Heart right ventricle (tissue), 16 donors: ENCODE data around the gene COPS8. TPM values are rescaled to one million over a fixed set of nuclear protein-coding genes. Genes with fewer than 3 reads are reported as not detected.

Experiments
- ATAC-seq, 8 donors: fragments of 200-7000 bp; cut with Tn5 transposase; one replicate each; pipeline ENCODE4 v1.9.1; 2020; ENCODE audit warnings: mild to moderate bottlenecking in 8 of 8, moderate library complexity in 8 of 8, moderate number of reproducible peaks in 1 of 8
- DNase-seq, 2 donors: peaks; one replicate each; pipeline ENCODE4 v3.0.0-alpha.2; 2020
- H3K27ac ChIP-seq, 10 donors: fragments of 200-600 bp; sonication (generic) in 2 of 10; one replicate each; pipeline versions ENCODE4 v1.5.0 to v1.8.0; 2020 to 2022; ENCODE audit warnings: mild to moderate bottlenecking in 3 of 10
- H3K27me3 ChIP-seq, 7 donors: fragments of 200-600 bp; one replicate each; pipeline ENCODE4 v1.8.0; 2021 to 2022; ENCODE audit warnings: mild to moderate bottlenecking in 2 of 7
- H3K36me3 ChIP-seq, 9 donors: fragments of 200-600 bp; sonication (generic) in 1 of 9; one replicate each; pipeline versions ENCODE4 v1.5.0 to v1.8.0; 2020 to 2022; ENCODE audit warnings: mild to moderate bottlenecking in 2 of 9
- H3K4me1 ChIP-seq, 9 donors: fragments of 200-600 bp; sonication (generic) in 1 of 9; one replicate each; pipeline versions ENCODE4 v1.5.0 to v1.8.0; 2020 to 2022; ENCODE audit warnings: mild to moderate bottlenecking in 4 of 9
- H3K4me3 ChIP-seq, 10 donors: fragments of 200-600 bp; sonication (generic) in 2 of 10; one replicate each; pipeline versions ENCODE4 v1.5.0 to v1.8.0; 2020 to 2022; ENCODE audit warnings: mild to moderate bottlenecking in 7 of 10, moderate library complexity in 2 of 10
- H3K9me3 ChIP-seq, 11 donors: fragments of 200-600 bp in 10 of 11; sonication (generic) in 2 of 11; one replicate each; pipeline versions ENCODE4 v1.5.0 to v1.8.0; 2013 to 2022; ENCODE audit warnings: mild to moderate bottlenecking in 2 of 11, control low read depth in 1 of 11, moderate library complexity in 1 of 11
- CTCF ChIP-seq, 9 donors: fragments of 200-600 bp; sonication (generic) in 2 of 9; IDR thresholded peaks; one replicate each; pipeline versions ENCODE4 v1.5.0 to v1.8.0; 2021 to 2022; ENCODE audit warnings: antibody characterized with exemption in 9 of 9, mild to moderate bottlenecking in 5 of 9, moderate library complexity in 1 of 9
- WGBS, 2 donors: extraction: QIAGEN DNeasy Blood & Tissue Kit; methylation state at CpG; one replicate each; pipeline ENCODE4 v1.1.7; 2013; ENCODE audit warnings: inconsistent platforms in 1 of 2; 5-methylcytosine and 5-hydroxymethylcytosine counted together
- intact Hi-C, 10 donors: fragments of 100-400 bp; cut with DNase I; formaldehyde crosslinking; loops; one replicate each; pipeline versions ENCODE4 v1.11.1 to v1.14.2; 2022
- polyA plus RNA-seq, 2 donors: library from polyadenylated mRNA; stranded (reverse); fragments of 200-250 nt; gene quantifications; one replicate each; pipeline ENCODE4 v1.2.3, GENCODE V29; 2013
- total RNA-seq, 10 donors: library from RNA; stranded (reverse); fragmentation: NEBNext Ultra II Directional in 3 of 10; extraction: Animal tissue kit (Norgen Biotek cat#: 25700) in 3 of 10; gene quantifications; one replicate each; pipeline versions ENCODE4 v1.2.1 to v1.2.4, GENCODE V29; 2021 to 2023
- donor health status: Arrhythmogenic right ventricular cardiomyopathy.
- donor health status: ischemic (EF 13 %, LVEDD 7.1; RV severe dilation, severe dysfunction).
- donor health status: healthy with polysubstance abuse.
- donor health status: DM: no; HTN: yes; CAD: no.
- donor health status: DM: no; HTN: no; CAD: no.
- donor health status: ischemic (EF 25% LVEDD 6.9; RV normal size, moderate dysfunction).
- donor health status: ischemic (EF 25% LVEDD 5.7; RV mildly dilated, moderate dysfunction).
- donor health status: healthy.
- donor health status: DM: yes; HTN: yes; CAD: no.
- donor health status: Ischemic cardiomyopathy.
- donor health status: ischemic (EF 35%, LVEDD 5.7; RV mildly dilated, moderate dysfunction).
- donor health status: nonischemic (EF 11% LVEDD 7.7; RV severe dilation, severe dysfunction).
- donor health status: DM: yes; HTN: yes; CAD: no.
- donor health status: PGD.
- donor health status: ischemic (EF 29% LVEDD 5.4; RV normal size, mild dysfunction).
- donor health status: nonischemic (EF 23%, LVEDD 6.1; RV moderate dilation, normal function).

The COPS8 gene
- total and polyA plus RNA-seq, 12 donors, result 22.0 to 143 (median 92.2) TPM

DNA sequence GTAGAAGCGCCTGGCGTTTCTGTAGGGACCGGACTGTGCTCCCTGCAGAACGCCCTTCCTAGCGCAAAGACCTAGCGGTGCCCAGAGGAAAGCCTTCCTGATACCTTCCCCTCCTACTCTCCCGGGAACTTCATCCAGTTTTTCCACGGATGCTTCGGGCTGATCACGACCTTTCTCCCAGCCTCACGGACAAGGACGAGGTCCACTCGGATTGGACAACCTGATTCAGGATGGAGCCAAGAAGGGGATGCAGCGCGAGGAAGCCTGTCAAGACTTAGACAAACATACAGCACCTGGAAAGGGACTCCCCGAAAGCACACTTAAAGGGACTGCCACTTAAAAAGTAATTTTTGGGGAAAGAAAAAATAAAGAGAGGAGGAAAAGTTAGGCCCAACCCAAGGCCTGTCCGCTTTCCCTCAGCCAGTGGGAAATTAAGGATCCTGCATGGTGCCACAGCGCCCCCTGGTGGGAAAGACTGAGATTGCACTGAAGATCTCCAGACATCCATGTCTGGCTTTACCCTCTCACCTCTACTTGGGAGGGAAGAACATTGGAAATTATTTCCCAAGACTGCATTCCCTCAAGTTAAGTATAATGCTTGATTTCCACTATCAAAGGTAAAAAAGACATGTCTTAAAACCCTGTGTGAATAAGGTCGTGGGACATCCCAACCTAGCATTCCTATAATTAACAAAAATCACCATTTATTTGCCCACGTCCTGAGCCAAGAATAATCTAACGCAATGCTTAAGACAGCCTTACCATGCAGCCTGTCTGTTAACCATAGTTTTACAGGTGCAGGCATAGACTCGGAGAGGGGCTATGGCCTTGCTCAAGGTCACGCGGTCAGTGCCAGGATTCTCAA is 13.4 kb upstream of the COPS8 start:
- peak; percentile 92 to 99 (median 98) for TF ChIP-seq CTCF (IDR thresholded peaks at IDR 0.05)
- WGBS, 2 donors, result 83 to 84% methylated on average over 24 of the region's 24 CpGs
- intact Hi-C loops, result loop anchor here in 4 of 10 donors (5.0 to 10.0 kb wide), 4 partner anchors 725 to 1305 kb away; no protein-coding TSS in a partner anchor
- H3K27me3 ChIP-seq, result no peaks in the 10 kb centered on the region
- ATAC-seq (peak in 7 of 8 donors; percentile 50 to 80 (median 67)), DNase-seq (peak; percentile 66 to 67)
- no peaks in the 10 kb centered on the region for H3K36me3 ChIP-seq
- H3K27ac ChIP-seq, result no peak overlapping the region
- H3K4me1 ChIP-seq, result peaks cover 5 to 41% (median 31%) of the 10 kb centered on the region in 9 donors
- no peak overlapping the region for H3K4me3 ChIP-seq
- peaks cover 0 to 9% (median 0%) of the 10 kb centered on the region in 11 donors for H3K9me3 ChIP-seq

DNA sequence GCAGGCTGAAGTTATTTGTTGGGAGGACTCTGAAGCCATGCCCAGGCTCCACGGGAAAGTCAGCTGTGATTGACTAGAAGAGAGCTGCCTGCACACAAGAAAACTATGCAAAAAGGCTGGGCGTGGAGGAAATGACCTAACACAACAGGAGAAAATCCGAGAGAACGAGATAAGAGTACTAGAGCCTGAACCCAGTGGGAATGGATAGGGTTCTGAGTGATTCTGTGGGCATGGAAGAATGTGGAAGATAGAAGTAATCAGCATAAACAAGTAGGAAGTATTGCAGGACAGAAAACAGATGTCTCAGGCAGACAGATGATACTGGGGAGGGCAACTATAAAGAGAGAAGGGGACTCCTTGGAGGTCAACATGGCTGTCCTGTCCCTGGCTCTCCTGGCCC is 12.1 kb upstream of the COPS8 start:
- TF ChIP-seq CTCF (IDR thresholded peaks at IDR 0.05), result no peak
- ATAC-seq, result peak in 7 of 8 donors; percentile 45 to 84 (median 71)
- no peaks in the 10 kb centered on the region for H3K27me3 ChIP-seq
- H3K4me1 ChIP-seq, result peaks cover 5 to 41% (median 31%) of the 10 kb centered on the region in 9 donors
- H3K36me3 ChIP-seq, result no peaks in the 10 kb centered on the region
- peaks cover 0 to 9% (median 0%) of the 10 kb centered on the region in 11 donors for H3K9me3 ChIP-seq
- H3K4me3 ChIP-seq, result no peak overlapping the region
- DNase-seq, result no peak
- intact Hi-C loops, result loop anchor here in 4 of 10 donors (5.0 to 10.0 kb wide), 4 partner anchors 726 to 1306 kb away; no protein-coding TSS in a partner anchor
- peak overlapping the region in 7 of 10 donors; percentile 10 to 63 (median 40) for H3K27ac ChIP-seq
- 33 to 42% methylated on average over 4 of the region's 4 CpGs for WGBS, 2 donors

DNA sequence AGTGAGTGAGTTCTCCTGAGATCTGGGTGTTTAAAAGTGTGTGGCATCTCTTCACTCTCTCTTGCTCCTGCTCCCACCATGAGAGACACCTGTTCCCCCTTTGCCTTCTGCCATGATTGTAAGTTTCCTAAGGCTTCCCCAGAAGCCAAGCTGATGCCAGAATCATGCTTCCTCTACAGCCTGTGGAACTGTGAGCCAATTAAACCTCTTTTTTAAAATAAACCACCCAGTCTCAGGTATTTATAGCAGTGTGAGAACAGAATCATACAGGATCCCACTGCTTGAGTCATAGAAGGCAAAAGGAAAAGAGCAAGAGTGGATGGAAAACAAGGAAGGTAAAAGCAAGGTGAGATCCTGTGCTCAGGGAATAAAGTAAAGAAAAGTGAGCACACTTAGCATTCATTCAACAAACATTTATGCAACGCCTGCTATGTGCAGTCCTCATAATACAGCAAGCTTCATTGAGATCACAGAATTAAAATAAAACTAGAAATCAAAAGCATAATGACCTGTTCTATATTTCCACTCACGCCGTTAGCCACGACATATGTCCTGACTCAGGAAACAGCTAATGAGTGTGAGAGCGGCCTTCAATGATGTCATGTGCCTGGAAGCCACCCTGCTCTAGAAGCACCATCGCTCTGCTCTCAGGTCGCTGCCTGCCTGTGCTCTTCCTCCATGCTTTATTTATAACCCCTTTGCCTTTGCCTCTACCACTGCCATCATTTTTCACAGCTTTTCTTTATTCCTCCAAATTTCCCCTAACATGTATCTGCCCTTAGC is 11.3 kb upstream of the COPS8 start:
- peaks cover 5 to 41% (median 31%) of the 10 kb centered on the region in 9 donors for H3K4me1 ChIP-seq
- peak in 6 of 8 donors; percentile 23 to 48 (median 38) for ATAC-seq

More for the DNA sequence above, 11.3 kb upstream of the COPS8 start:
- WGBS, 2 donors, result 54 to 65% methylated on average over 7 of the region's 7 CpGs
- peak overlapping the region in 7 of 10 donors; percentile 10 to 63 (median 40) for H3K27ac ChIP-seq
- H3K9me3 ChIP-seq, result peaks cover 0 to 9% (median 0%) of the 10 kb centered on the region in 11 donors
- no peak for TF ChIP-seq CTCF (IDR thresholded peaks at IDR 0.05)
- no peaks in the 10 kb centered on the region for H3K36me3 ChIP-seq
- no peak for DNase-seq
- intact Hi-C loops, result loop anchor here in 4 of 10 donors (5.0 to 10.0 kb wide), 4 partner anchors 727 to 1307 kb away; no protein-coding TSS in a partner anchor
- H3K27me3 ChIP-seq, result no peaks in the 10 kb centered on the region
- H3K4me3 ChIP-seq, result no peak overlapping the region
